HepG2 (cell line): ENCODE results near the gene RPS6KA2. TPM values are rescaled to one million over a fixed set of nuclear protein-coding genes. Genes with fewer than 3 reads are reported as not detected.

Source experiments
- ATRX ChIP-seq: sonication (generic); formaldehyde crosslinking; IDR thresholded peaks from 2 replicates; pipeline ENCODE4 v1.4.0; 2020; ENCODE audit warnings: missing genetic modification reagents, borderline replicate concordance
- EED ChIP-seq: sonication (generic); formaldehyde crosslinking; IDR thresholded peaks from 2 replicates; pipeline ENCODE4 v1.5.0; 2020; ENCODE audit warnings: mild to moderate bottlenecking, missing genetic modification reagents
- HNRNPK ChIP-seq: fragments of 200-400 bp; formaldehyde crosslinking; IDR thresholded peaks from 2 replicates; pipeline ENCODE4 v1.6.1; 2018; ENCODE audit warnings: low read length, low read depth, moderate library complexity, mild to moderate bottlenecking; ENCODE audit not compliant: poor library complexity, severe bottlenecking
- IRF2 ChIP-seq: IDR thresholded peaks from 2 replicates; pipeline ENCODE4 v1.6.1; 2018; ENCODE audit warnings: missing genetic modification reagents, missing compliant biosample characterization
- MATR3 ChIP-seq: sonication (generic); formaldehyde crosslinking; IDR thresholded peaks from 2 replicates; pipeline ENCODE4 v1.4.0; 2020; ENCODE audit warnings: missing genetic modification reagents
- NR2C2 ChIP-seq: sonication (generic); formaldehyde crosslinking; IDR thresholded peaks from 2 replicates; pipeline ENCODE4 v1.4.0; 2020; ENCODE audit warnings: missing genetic modification reagents, mild to moderate bottlenecking, moderate library complexity, borderline replicate concordance
- POLR2AphosphoS2 ChIP-seq: IDR thresholded peaks from 2 replicates; pipeline ENCODE4 v1.6.1; 2011; ENCODE audit warnings: low read depth, low read length, improper control_type of control experiment
- RAD21 ChIP-seq: fragments of 450-650 bp; formaldehyde crosslinking; IDR thresholded peaks from 2 replicates; pipeline ENCODE4 v1.5.0; 2020; ENCODE audit warnings: mild to moderate bottlenecking
- RARG ChIP-seq: sonication (generic); formaldehyde crosslinking; IDR thresholded peaks from 2 replicates; pipeline ENCODE4 v1.4.0; 2020; ENCODE audit warnings: low read depth, mild to moderate bottlenecking, missing genetic modification reagents
- RFXAP ChIP-seq: sonication (generic); formaldehyde crosslinking; IDR thresholded peaks from 2 replicates; pipeline ENCODE4 v1.4.0; 2020; ENCODE audit warnings: missing genetic modification reagents, borderline replicate concordance
- TBX2 ChIP-seq: sonication (generic); formaldehyde crosslinking; IDR thresholded peaks from 2 replicates; pipeline ENCODE4 v1.5.0; 2020; ENCODE audit warnings: missing genetic modification reagents, mild to moderate bottlenecking, borderline replicate concordance
- YY1 ChIP-seq: IDR thresholded peaks from 2 replicates; pipeline ENCODE4 v1.6.1; 2011; ENCODE audit warnings: low read length, low read depth, moderate library complexity, mild to moderate bottlenecking; ENCODE audit not compliant: insufficient read depth, insufficient replicate concordance
- ZBTB3 ChIP-seq: sonication (generic); formaldehyde crosslinking; IDR thresholded peaks from 2 replicates; pipeline ENCODE4 v1.4.0; 2020; ENCODE audit warnings: low read depth, mild to moderate bottlenecking, moderate library complexity, missing genetic modification reagents, borderline replicate concordance
- ZNF17 ChIP-seq: sonication (generic); formaldehyde crosslinking; IDR thresholded peaks from 2 replicates; pipeline ENCODE4 v1.5.0; 2020; ENCODE audit warnings: mild to moderate bottlenecking, missing genetic modification reagents
- ZNF614 ChIP-seq: IDR thresholded peaks from 2 replicates; pipeline ENCODE4 v1.6.1; 2018; ENCODE audit warnings: missing biosample characterization, missing genetic modification reagents, inconsistent platforms, borderline replicate concordance
- ZNF616 ChIP-seq: sonication (generic); formaldehyde crosslinking; IDR thresholded peaks from 2 replicates; pipeline ENCODE4 v1.5.0; 2020; ENCODE audit warnings: low read depth, mild to moderate bottlenecking, missing genetic modification reagents
- ZSCAN12 ChIP-seq: sonication (generic); formaldehyde crosslinking; IDR thresholded peaks from 2 replicates; pipeline ENCODE4 v1.9.0; 2021; ENCODE audit warnings: mild to moderate bottlenecking, missing genetic modification reagents
- polyA plus RNA-seq, 8 experiments: library from polyadenylated mRNA; depleted of rRNA in 3 of 8; stranded (reverse) in 7 of 8; unstranded in 1 of 8; fragments of >200 nt; fragmentation: Illumina TruSeq in 4 of 8; extraction: Trizol in 4 of 8; gene quantifications; 2 replicates each; pipeline versions ENCODE4 v1.2.1 to v1.2.3, GENCODE V29; 2011 to 2016; ENCODE audit warnings: low read depth in 4 of 8, missing spikeins in 1 of 8, mixed read lengths in 1 of 8; ENCODE audit not compliant: insufficient read depth in 1 of 8
- total RNA-seq, 5 experiments: library from RNA; depleted of rRNA; stranded (reverse); fragments of >200 nt; fragmentation: Illumina TruSeq; extraction: Trizol; gene quantifications; 2 replicates each; pipeline ENCODE4 v1.2.3, GENCODE V29; 2016; ENCODE audit warnings: low read depth in 1 of 5
- TF ChIP-seq, protein P1 (sequence below), 2 experiments: sonication (generic) in 1 of 2; formaldehyde crosslinking in 1 of 2; IDR thresholded peaks; 2 replicates each; pipeline versions ENCODE4 v1.4.0 to v1.6.1; 2016 to 2020; ENCODE audit warnings: borderline replicate concordance in 1 of 2, low read depth in 1 of 2, mild to moderate bottlenecking in 1 of 2, missing genetic modification reagents in 1 of 2
- TF ChIP-seq, protein P2 (sequence below): sonication (generic); formaldehyde crosslinking; IDR thresholded peaks from 2 replicates; pipeline ENCODE4 v1.4.0; 2020; ENCODE audit warnings: missing genetic modification reagents
- TF ChIP-seq, protein P3 (sequence below): sonication (generic); formaldehyde crosslinking; IDR thresholded peaks from 2 replicates; pipeline ENCODE4 v1.4.0; 2020; ENCODE audit warnings: missing genetic modification reagents, mild to moderate bottlenecking, borderline replicate concordance
- TF ChIP-seq, protein P4 (sequence below): IDR thresholded peaks from 2 replicates; pipeline ENCODE4 v1.6.1; 2016; ENCODE audit warnings: missing compliant biosample characterization, missing genetic modification reagents, borderline replicate concordance

Gene RPS6KA2
- total and polyA plus RNA-seq, 2 of the 13 experiments (the other 11 are each of a cell fraction or from before 2014, with no cell fraction given) = 0.22 to 0.38 TPM

DNA sequence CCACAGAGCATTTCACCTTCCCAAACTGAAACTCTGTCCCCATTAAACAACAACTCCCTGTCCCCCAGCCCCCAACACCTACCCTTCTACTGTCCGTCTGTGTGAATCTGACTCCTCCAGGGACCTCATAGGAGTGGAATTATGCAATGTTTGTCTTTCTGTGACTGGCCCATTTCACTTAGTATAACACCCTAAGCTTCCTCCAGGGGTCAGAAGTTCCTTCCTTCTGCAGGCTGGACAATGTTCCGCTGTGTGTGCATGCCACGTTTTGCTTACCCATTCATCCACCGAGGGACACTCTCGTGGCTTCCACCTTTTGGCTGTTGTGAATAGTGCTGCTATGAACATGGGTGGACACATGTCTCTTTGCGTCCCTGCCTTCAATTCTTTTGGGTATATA lies 206.7 kb downstream of the RPS6KA2 start (continued):
- TF ChIP-seq, protein P1, sequence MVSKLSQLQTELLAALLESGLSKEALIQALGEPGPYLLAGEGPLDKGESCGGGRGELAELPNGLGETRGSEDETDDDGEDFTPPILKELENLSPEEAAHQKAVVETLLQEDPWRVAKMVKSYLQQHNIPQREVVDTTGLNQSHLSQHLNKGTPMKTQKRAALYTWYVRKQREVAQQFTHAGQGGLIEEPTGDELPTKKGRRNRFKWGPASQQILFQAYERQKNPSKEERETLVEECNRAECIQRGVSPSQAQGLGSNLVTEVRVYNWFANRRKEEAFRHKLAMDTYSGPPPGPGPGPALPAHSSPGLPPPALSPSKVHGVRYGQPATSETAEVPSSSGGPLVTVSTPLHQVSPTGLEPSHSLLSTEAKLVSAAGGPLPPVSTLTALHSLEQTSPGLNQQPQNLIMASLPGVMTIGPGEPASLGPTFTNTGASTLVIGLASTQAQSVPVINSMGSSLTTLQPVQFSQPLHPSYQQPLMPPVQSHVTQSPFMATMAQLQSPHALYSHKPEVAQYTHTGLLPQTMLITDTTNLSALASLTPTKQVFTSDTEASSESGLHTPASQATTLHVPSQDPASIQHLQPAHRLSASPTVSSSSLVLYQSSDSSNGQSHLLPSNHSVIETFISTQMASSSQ (IDR thresholded peaks at IDR 0.05; ENCODE audit: low read depth) = no peak
- TF ChIP-seq, protein P1 (CRISPR knock-in tag; IDR thresholded peaks at IDR 0.05; ENCODE audit: borderline replicate concordance) = 0 out of 2 replicates have a peak, but pooled peaks have one; percentile 19
- TF ChIP-seq ZSCAN12 (CRISPR knock-in tag) = no peak
- TF ChIP-seq, protein P2, sequence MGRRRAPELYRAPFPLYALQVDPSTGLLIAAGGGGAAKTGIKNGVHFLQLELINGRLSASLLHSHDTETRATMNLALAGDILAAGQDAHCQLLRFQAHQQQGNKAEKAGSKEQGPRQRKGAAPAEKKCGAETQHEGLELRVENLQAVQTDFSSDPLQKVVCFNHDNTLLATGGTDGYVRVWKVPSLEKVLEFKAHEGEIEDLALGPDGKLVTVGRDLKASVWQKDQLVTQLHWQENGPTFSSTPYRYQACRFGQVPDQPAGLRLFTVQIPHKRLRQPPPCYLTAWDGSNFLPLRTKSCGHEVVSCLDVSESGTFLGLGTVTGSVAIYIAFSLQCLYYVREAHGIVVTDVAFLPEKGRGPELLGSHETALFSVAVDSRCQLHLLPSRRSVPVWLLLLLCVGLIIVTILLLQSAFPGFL (CRISPR knock-in tag) = no peak
- TF ChIP-seq RAD21 (CRISPR knock-in tag) = peak; percentile 67; the same call in 1 of the 2 replicates
- TF ChIP-seq ZNF614 (CRISPR knock-in tag) = no peak; the same call in 1 of the 2 replicates
- TF ChIP-seq EED (CRISPR knock-in tag) = no peak
- TF ChIP-seq POLR2AphosphoS2 = no peak
- no peak for TF ChIP-seq HNRNPK
- no peak for TF ChIP-seq RFXAP (CRISPR knock-in tag)
- no peak for TF ChIP-seq YY1
- no peak for TF ChIP-seq ZNF17 (CRISPR knock-in tag)
- TF ChIP-seq TBX2 (CRISPR knock-in tag) = peak; percentile 80
- TF ChIP-seq ZNF616 = no peak
- TF ChIP-seq, protein P3, sequence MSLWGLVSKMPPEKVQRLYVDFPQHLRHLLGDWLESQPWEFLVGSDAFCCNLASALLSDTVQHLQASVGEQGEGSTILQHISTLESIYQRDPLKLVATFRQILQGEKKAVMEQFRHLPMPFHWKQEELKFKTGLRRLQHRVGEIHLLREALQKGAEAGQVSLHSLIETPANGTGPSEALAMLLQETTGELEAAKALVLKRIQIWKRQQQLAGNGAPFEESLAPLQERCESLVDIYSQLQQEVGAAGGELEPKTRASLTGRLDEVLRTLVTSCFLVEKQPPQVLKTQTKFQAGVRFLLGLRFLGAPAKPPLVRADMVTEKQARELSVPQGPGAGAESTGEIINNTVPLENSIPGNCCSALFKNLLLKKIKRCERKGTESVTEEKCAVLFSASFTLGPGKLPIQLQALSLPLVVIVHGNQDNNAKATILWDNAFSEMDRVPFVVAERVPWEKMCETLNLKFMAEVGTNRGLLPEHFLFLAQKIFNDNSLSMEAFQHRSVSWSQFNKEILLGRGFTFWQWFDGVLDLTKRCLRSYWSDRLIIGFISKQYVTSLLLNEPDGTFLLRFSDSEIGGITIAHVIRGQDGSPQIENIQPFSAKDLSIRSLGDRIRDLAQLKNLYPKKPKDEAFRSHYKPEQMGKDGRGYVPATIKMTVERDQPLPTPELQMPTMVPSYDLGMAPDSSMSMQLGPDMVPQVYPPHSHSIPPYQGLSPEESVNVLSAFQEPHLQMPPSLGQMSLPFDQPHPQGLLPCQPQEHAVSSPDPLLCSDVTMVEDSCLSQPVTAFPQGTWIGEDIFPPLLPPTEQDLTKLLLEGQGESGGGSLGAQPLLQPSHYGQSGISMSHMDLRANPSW = no peak
- TF ChIP-seq ATRX (CRISPR knock-in tag) = no peak
- no peak for TF ChIP-seq ZBTB3 (CRISPR knock-in tag)
- TF ChIP-seq MATR3 (CRISPR knock-in tag) = no peak
- TF ChIP-seq, protein P4, sequence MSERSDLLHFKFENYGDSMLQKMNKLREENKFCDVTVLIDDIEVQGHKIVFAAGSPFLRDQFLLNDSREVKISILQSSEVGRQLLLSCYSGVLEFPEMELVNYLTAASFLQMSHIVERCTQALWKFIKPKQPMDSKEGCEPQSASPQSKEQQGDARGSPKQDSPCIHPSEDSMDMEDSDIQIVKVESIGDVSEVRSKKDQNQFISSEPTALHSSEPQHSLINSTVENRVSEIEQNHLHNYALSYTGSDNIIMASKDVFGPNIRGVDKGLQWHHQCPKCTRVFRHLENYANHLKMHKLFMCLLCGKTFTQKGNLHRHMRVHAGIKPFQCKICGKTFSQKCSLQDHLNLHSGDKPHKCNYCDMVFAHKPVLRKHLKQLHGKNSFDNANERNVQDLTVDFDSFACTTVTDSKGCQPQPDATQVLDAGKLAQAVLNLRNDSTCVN (CRISPR knock-in tag) = no peak
- no peak for TF ChIP-seq RARG (CRISPR knock-in tag)
- TF ChIP-seq IRF2 (CRISPR knock-in tag) = 0 out of 2 replicates have a peak, but pooled peaks have one; percentile 38
- peak; percentile 59; the same call in 1 of the 2 replicates for TF ChIP-seq NR2C2
